K562 (cell line): ENCODE data around the gene UNC119B. TPM values are rescaled to one million over a fixed set of nuclear protein-coding genes. Genes with fewer than 3 reads are reported as not detected.

Experiments
- L3MBTL2 ChIP-seq: fragments of 450-650 bp; IDR thresholded peaks from 2 replicates; pipeline ENCODE4 v1.6.1; 2016; ENCODE audit warnings: mild to moderate bottlenecking, moderate library complexity
- MAFF ChIP-seq: IDR thresholded peaks from 2 replicates; pipeline ENCODE4 v1.6.1; 2012; ENCODE audit warnings: low read length, improper control_type of control experiment
- NEUROD1 ChIP-seq: fragments of 150-350 bp; IDR thresholded peaks from 2 replicates; pipeline ENCODE4 v1.6.1; 2014; ENCODE audit warnings: borderline replicate concordance, low read length, low read depth; ENCODE audit not compliant: partially characterized antibody
- PHF8 ChIP-seq: fragments of 200-600 bp; sonication (generic); IDR thresholded peaks from 2 replicates; pipeline ENCODE4 v1.6.1; 2012; ENCODE audit warnings: mixed run types, mild to moderate bottlenecking, inconsistent platforms, low read length, moderate library complexity, borderline replicate concordance
- RB1 ChIP-seq: fragments of 450-650 bp; IDR thresholded peaks from 2 replicates; pipeline ENCODE4 v1.6.1; 2017; ENCODE audit warnings: low read depth, mild to moderate bottlenecking
- SAP30 ChIP-seq: fragments of 200-600 bp; sonication (generic); IDR thresholded peaks from 2 replicates; pipeline ENCODE4 v1.6.1; 2012; ENCODE audit warnings: borderline replicate concordance, low read depth, mild to moderate bottlenecking, moderate library complexity, low read length, control low read depth, inconsistent platforms; ENCODE audit not compliant: insufficient read depth, poor library complexity, severe bottlenecking
- SIN3B ChIP-seq: fragments of 450-650 bp; IDR thresholded peaks from 2 replicates; pipeline ENCODE4 v1.6.1; 2017; ENCODE audit warnings: low read depth, mild to moderate bottlenecking, moderate library complexity
- SP2 ChIP-seq: IDR thresholded peaks from 2 replicates; pipeline ENCODE4 v1.6.1; 2011; ENCODE audit warnings: mild to moderate bottlenecking, low read depth, low read length, moderate library complexity; ENCODE audit not compliant: poor library complexity, severe bottlenecking; ENCODE audit errors: extremely low read depth
- TAF1 ChIP-seq: IDR thresholded peaks from 2 replicates; pipeline ENCODE4 v1.6.1; 2011; ENCODE audit warnings: mild to moderate bottlenecking, low read length, moderate library complexity; ENCODE audit not compliant: insufficient read depth, control insufficient read depth, severe bottlenecking; ENCODE audit errors: extremely low read depth
- TOE1 ChIP-seq, 2 experiments: fragments of 450-650 bp in 1 of 2; sonication (generic) in 1 of 2; formaldehyde crosslinking in 1 of 2; IDR thresholded peaks; 2 replicates each; pipeline versions ENCODE4 v1.7.1 to v1.8.0; 2016 to 2022; ENCODE audit warnings: borderline replicate concordance in 2 of 2, mild to moderate bottlenecking in 2 of 2, antibody characterized with exemption in 1 of 2, inconsistent platforms in 1 of 2, low read depth in 1 of 2, missing genetic modification reagents in 1 of 2, moderate library complexity in 1 of 2
- polyA plus RNA-seq, 8 experiments: library from polyadenylated mRNA; depleted of rRNA in 4 of 8; stranded (reverse) in 5 of 8; unstranded in 3 of 8; fragments of >200 nt; fragmentation: Nextera tagmentation in 2 of 8; fragmentation: Illumina TruSeq in 1 of 8; extraction: Ambion mirVana in 2 of 8; extraction: Trizol in 1 of 8; gene quantifications; 2 replicates each; pipeline versions ENCODE4 v1.2.1 to v1.2.3, GENCODE V29; 2011 to 2014; ENCODE audit warnings: inconsistent platforms in 1 of 8, missing spikeins in 1 of 8
- total RNA-seq, 7 experiments: library from RNA; depleted of rRNA in 6 of 7; stranded (reverse); fragments of >200 nt in 6 of 7; fragmentation: Illumina TruSeq in 2 of 7; extraction: Trizol in 2 of 7; gene quantifications; 2 replicates each; pipeline versions ENCODE4 v1.2.1 to v1.2.3, GENCODE V29; 2011 to 2021; ENCODE audit warnings: low replicate concordance in 1 of 7
- TF ChIP-seq, protein P1 (sequence below): fragments of 250-450 bp; sonication (Bioruptor Pico); IDR thresholded peaks from 2 replicates; pipeline ENCODE4 v1.4.0; 2020
- TF ChIP-seq, protein P2 (sequence below): fragments of 250-450 bp; sonication (Bioruptor Pico); IDR thresholded peaks from 2 replicates; pipeline ENCODE4 v1.4.0; 2020; ENCODE audit warnings: mild to moderate bottlenecking
- TF ChIP-seq, protein P3 (sequence below): sonication (generic); formaldehyde crosslinking; IDR thresholded peaks from 2 replicates; pipeline ENCODE4 v1.8.0; 2022; ENCODE audit warnings: mild to moderate bottlenecking, missing genetic modification reagents

UNC119B gene
- total and polyA plus RNA-seq, 9 of the 15 experiments (the other 6 are each of a cell fraction or from before 2014, with no cell fraction given), result 4.0 to 34.5 (median 15.1) TPM

DNA sequence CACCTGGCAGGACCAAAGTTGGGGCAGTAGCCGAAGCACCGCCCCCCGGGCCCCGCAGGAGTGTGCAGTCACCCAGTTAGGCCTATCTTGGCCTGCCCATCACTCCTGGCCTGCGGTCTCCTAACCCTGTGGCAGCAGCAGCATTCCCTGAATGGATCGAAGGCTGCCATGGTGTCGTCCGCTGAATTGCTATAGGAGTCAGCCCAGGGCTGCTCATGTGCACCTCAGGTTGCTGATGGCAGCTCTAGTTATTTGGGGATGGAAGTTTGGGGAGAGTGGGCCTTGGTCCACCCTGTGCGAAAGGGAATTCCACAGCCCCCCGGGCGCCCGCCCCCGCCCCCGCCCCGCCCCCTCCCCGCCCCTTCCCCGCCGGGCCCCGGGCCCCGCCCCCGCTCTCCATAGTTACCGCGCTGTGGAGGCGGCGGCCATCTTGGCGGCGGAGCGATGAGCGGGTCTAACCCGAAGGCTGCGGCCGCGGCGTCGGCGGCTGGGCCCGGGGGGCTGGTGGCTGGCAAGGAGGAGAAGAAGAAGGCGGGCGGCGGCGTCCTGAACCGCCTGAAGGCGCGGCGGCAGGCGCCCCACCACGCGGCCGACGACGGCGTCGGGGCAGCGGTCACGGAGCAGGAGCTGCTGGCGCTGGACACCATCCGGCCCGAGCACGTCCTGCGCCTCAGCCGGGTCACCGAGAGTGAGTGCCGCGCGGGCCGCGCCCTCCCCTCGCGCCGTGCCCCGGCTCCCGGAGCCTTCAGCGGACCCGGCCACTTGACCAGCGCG lies at the start of gene UNC119B (continued):
- TF ChIP-seq, protein P1, sequence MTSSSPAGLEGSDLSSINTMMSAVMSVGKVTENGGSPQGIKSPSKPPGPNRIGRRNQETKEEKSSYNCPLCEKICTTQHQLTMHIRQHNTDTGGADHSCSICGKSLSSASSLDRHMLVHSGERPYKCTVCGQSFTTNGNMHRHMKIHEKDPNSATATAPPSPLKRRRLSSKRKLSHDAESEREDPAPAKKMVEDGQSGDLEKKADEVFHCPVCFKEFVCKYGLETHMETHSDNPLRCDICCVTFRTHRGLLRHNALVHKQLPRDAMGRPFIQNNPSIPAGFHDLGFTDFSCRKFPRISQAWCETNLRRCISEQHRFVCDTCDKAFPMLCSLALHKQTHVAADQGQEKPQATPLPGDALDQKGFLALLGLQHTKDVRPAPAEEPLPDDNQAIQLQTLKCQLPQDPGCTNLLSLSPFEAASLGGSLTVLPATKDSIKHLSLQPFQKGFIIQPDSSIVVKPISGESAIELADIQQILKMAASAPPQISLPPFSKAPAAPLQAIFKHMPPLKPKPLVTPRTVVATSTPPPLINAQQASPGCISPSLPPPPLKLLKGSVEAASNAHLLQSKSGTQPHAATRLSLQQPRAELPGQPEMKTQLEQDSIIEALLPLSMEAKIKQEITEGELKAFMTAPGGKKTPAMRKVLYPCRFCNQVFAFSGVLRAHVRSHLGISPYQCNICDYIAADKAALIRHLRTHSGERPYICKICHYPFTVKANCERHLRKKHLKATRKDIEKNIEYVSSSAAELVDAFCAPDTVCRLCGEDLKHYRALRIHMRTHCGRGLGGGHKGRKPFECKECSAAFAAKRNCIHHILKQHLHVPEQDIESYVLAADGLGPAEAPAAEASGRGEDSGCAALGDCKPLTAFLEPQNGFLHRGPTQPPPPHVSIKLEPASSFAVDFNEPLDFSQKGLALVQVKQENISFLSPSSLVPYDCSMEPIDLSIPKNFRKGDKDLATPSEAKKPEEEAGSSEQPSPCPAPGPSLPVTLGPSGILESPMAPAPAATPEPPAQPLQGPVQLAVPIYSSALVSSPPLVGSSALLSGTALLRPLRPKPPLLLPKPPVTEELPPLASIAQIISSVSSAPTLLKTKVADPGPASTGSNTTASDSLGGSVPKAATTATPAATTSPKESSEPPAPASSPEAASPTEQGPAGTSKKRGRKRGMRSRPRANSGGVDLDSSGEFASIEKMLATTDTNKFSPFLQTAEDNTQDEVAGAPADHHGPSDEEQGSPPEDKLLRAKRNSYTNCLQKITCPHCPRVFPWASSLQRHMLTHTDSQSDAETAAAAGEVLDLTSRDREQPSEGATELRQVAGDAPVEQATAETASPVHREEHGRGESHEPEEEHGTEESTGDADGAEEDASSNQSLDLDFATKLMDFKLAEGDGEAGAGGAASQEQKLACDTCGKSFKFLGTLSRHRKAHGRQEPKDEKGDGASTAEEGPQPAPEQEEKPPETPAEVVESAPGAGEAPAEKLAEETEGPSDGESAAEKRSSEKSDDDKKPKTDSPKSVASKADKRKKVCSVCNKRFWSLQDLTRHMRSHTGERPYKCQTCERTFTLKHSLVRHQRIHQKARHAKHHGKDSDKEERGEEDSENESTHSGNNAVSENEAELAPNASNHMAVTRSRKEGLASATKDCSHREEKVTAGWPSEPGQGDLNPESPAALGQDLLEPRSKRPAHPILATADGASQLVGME (CRISPR knock-in tag), result 0 out of 2 replicates have a peak, but pooled peaks have one; percentile 26
- TF ChIP-seq, protein P2, sequence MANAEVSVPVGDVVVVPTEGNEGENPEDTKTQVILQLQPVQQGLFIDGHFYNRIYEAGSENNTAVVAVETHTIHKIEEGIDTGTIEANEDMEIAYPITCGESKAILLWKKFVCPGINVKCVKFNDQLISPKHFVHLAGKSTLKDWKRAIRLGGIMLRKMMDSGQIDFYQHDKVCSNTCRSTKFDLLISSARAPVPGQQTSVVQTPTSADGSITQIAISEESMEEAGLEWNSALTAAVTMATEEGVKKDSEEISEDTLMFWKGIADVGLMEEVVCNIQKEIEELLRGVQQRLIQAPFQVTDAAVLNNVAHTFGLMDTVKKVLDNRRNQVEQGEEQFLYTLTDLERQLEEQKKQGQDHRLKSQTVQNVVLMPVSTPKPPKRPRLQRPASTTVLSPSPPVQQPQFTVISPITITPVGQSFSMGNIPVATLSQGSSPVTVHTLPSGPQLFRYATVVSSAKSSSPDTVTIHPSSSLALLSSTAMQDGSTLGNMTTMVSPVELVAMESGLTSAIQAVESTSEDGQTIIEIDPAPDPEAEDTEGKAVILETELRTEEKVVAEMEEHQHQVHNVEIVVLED, result 0 out of 2 replicates have a peak, but pooled peaks have one; percentile 26
- TF ChIP-seq SAP30, result peak; percentile 51
- no peak for TF ChIP-seq SP2
- TF ChIP-seq L3MBTL2, result peak; percentile 64
- TF ChIP-seq RB1, result peak; percentile 54
- TF ChIP-seq, protein P3, sequence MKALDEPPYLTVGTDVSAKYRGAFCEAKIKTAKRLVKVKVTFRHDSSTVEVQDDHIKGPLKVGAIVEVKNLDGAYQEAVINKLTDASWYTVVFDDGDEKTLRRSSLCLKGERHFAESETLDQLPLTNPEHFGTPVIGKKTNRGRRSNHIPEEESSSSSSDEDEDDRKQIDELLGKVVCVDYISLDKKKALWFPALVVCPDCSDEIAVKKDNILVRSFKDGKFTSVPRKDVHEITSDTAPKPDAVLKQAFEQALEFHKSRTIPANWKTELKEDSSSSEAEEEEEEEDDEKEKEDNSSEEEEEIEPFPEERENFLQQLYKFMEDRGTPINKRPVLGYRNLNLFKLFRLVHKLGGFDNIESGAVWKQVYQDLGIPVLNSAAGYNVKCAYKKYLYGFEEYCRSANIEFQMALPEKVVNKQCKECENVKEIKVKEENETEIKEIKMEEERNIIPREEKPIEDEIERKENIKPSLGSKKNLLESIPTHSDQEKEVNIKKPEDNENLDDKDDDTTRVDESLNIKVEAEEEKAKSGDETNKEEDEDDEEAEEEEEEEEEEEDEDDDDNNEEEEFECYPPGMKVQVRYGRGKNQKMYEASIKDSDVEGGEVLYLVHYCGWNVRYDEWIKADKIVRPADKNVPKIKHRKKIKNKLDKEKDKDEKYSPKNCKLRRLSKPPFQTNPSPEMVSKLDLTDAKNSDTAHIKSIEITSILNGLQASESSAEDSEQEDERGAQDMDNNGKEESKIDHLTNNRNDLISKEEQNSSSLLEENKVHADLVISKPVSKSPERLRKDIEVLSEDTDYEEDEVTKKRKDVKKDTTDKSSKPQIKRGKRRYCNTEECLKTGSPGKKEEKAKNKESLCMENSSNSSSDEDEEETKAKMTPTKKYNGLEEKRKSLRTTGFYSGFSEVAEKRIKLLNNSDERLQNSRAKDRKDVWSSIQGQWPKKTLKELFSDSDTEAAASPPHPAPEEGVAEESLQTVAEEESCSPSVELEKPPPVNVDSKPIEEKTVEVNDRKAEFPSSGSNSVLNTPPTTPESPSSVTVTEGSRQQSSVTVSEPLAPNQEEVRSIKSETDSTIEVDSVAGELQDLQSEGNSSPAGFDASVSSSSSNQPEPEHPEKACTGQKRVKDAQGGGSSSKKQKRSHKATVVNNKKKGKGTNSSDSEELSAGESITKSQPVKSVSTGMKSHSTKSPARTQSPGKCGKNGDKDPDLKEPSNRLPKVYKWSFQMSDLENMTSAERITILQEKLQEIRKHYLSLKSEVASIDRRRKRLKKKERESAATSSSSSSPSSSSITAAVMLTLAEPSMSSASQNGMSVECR (CRISPR knock-in tag), result peak; percentile 67; the same call in 1 of the 2 replicates
- TF ChIP-seq MAFF, result no peak
- TF ChIP-seq SIN3B, result peak; percentile 41; the same call in 1 of the 2 replicates
- peak; percentile 22 for TF ChIP-seq NEUROD1
- peak; percentile 41 for TF ChIP-seq TAF1
- peak; percentile 84; the same call in 1 of the 2 replicates for TF ChIP-seq PHF8
- no peak for TF ChIP-seq TOE1 (IDR thresholded peaks at IDR 0.05; ENCODE audit: borderline replicate concordance)
- no peak for TF ChIP-seq TOE1 (CRISPR knock-in tag; IDR thresholded peaks at IDR 0.05; ENCODE audit: borderline replicate concordance, low read depth)
